ENCODE results near the gene NRBF2. TPM values are rescaled to one million over a fixed set of nuclear protein-coding genes. Genes with fewer than 3 reads are reported as not detected.
"Not testable (repeated sequence)": the region's sequence is repeated elsewhere in the genome, so short reads cannot be mapped to it uniquely, and the experiment has no call there.

Gene NRBF2
- total RNA-seq, 1 experiment from 2014 or later, result 27.8 TPM

DNA sequence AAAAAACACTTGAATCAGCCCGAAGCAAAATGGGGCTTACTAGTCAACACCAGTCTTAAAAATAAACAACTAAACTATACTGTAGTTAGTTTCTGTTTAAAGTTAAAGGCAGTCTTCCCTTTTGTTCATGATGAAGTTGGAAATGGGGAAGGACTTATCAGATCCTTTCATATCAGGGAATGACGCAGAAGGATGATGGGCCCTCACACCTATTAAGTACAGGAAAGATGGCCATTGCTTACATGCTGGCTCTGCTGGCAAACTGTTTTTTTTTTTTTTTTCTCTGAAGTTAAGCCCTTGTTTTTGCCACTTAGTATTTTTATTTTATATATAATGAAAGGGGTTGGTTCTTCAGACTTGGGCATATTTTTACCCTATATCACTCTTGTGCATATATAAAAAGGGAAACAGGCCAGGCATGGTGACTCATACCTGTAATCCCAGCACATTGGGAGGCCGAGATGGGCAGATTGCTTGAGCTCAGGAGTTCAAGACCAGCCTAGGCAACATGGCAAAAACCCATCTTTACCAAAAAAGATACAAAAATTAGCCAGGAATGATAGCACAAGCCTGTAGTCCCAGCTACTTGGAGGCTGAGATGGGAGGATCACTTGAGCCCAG is 16.6 kb upstream of the NRBF2 start:
- no peak for DNase-seq (ENCODE audit: low spot score)

DNA sequence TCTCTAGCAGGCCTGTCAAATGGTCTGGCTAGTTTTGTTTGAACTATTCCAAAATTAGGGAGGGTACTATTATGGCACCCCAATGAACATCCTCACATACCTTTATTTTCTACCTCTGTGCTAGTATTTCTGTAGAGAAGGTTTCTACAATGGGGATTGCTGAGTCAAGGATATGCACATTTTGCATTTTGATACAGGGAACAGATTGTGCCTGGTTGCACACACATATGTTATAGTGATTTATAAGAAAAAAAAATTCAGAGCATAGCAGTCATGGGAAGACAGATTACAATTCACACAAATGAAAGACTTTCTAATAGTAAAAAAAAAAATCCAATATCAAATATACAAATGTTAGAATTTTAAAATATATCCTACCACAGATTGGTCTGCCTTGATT is 14.1 kb upstream of the NRBF2 start:
- DNase-seq (ENCODE audit: low spot score), result no peak

DNA sequence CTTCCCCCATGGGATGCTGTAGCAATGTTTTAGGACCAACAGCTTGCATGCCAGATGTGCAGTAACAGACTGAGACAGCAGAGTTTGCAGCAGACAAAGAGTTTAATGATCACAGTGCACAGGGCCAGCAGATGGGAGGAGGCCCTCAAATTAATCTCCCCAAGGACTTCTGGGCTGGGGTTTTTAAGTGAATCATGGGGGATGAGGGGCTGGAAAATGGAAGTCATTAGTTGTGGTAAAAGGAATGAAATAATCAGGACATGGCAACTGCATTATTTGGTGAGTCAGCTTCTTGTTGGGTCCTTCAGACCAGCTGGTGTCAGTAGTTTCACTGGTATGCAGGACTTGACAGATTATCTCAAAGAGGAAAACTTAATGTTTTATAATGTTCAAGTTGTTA is 12.6 kb upstream of the NRBF2 start:
- DNase-seq (ENCODE audit: low spot score), result peak; percentile 35

DNA sequence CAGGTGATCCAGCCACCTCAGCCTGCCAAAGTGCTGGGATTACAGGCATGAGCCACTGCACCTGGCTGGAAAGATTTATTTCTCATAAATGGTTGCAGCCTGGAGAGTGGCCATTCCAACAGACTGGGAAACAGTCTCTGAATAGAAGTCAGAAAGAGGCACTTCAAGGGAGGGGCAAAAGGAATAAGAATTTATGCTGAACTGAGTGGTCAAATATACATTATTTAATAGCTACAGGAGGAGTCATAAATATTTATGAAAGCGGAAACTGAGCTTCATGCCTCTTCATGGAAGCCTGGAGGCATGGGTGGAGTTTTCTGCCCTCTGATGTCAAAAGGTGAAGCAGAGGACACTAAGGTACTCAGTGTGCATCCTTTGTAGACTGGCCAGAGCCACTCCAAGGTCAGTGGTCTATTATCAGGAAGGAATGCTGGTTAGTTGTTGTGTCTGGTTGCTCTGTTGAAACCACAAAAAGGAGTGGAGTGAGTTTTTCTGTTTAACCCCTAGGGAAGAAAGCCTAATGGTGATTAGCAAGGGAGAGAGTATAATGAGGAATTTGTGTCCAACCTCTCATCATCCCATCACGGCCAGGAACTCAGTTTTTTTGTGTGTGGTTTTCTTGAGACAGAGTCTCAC is 9.3 kb upstream of the NRBF2 start:
- no peak for DNase-seq (ENCODE audit: low spot score)

DNA sequence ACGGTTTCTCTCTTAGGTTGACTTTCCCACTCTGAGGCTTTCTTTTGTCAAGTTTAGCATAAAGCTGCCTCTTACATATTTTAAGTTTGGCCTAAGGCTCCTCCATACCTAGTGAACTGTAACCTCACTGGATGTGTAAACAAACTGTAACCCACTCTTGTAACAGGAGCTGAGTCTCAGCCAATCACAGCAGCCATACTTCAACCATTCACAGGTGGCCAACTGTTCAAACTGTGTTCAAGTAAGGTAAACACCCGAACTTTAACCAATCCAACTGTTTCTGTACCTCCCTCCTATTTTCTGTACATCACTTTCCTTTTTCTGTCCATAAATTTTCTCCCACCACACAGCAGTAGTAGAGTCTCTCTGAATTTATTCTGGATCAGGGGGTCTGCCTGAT is 7.7 kb upstream of the NRBF2 start:
- DNase-seq (ENCODE audit: low spot score), result peak; percentile 14

DNA sequence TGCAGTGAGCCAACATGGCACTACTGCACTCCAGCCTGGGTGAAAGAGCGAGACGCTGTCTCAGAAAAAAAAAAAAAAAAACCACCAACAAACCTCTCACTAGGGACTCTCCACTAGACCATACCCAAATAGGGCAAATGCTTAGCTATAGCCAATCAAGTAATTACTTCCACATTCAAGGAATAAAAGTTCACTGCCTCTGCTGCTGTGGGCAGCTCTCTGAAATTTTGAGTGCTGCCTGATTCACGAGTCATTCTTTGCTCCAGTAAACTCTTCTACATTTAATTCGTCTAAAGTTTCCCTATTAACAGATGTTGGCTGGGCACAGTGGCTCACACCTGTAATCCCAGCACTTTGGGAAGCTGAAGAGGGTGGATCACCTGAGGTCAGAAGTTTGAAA is 4.7 kb upstream of the NRBF2 start:
- no peak for DNase-seq (ENCODE audit: low spot score)

DNA sequence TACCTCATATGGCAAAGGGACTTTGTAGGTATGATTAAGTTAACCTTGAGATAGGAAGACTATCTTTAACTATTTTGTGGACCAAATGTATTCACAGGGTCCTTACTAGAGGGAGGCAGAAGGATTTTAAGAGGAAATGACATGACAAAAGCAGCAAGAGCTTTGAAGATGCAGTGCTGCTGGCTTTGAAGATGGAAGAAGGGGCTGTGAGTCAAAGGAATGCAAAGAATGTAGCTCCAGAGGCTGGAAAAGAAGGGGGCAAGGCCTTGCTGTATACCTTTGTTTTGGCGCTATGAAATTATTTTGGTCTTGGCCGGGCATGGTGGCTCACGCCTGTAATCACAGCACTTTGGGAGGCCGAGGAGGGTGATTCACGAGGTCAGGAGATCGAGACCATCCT is 3.2 kb upstream of the NRBF2 start:
- no peak for DNase-seq (ENCODE audit: low spot score)

DNA sequence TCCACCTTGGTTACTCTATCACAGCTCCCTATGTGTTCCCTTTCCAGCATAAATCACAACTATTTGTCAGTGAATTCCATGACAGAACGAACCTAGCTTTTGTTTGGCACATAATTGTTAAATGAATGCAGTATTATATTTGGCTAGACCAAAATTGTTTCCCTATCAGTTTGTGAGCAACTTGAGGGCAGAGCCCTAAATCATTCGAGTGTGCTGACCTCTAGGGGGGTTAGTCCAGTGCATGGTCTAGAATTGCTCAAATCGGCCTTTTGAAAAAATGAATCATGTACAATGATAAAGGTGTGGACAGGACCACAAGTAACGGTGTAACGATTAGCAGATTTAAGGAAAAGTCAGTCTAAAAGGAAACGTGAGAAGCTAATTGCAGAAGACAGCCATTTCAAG is 475 bp upstream of the NRBF2 start:
- no peak for DNase-seq (ENCODE audit: low spot score)

DNA sequence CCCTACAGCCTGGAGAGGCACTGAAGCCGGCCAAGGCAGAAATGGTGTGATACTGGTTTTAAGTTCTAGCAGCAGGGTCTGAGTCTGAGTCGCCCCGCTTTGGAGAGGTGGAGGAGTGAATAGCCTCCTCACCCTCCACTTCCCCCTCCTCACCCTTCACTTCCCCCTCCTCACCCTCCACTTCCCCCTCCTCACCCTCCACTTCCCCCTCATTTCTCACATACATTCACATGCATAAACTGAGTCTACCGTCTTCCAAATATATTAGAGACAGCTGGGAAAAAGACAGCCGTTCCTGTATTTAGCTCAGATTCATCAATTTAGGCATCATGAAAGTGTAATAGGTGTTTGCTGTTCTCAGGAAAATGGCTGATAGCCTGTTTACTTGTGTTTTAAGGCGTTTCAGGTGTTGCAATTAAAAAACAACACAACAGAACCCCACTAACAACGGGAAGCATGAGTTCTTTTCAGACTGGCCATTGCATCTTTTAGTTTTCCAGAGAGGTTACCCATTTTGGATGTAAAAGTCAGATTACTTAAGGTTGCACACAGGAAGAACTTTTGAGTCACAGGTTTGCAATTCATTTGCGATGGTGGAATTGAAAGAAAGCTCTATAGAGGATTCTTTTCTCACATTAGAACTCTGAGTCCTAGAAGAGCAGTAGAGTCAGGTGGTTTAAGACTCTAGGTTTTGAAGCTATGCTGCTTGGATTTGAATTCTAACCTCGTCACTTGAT is 861 bp downstream of the NRBF2 start:
- no peak for DNase-seq (ENCODE audit: low spot score)

DNA sequence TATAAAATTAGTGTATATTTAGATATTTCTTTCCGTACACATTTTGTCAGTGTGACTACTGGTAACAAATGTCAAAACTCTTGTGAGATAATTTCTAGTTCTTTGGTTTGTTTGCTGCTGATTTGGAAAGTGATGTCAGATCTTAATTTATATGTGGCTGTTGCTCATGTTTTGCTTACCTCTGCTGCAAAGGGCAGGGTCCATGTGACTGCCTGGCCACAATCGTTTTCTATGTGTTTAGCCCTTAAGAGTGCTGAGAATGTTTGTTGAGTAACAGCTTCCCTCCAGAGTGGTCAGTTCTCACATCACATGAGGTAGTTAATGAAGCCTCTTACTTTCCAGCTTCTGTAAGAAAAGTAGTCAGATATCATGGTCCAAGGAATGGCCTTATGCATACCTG is 4.2 kb downstream of the NRBF2 start:
- DNase-seq (ENCODE audit: low spot score), result peak; percentile 52

DNA sequence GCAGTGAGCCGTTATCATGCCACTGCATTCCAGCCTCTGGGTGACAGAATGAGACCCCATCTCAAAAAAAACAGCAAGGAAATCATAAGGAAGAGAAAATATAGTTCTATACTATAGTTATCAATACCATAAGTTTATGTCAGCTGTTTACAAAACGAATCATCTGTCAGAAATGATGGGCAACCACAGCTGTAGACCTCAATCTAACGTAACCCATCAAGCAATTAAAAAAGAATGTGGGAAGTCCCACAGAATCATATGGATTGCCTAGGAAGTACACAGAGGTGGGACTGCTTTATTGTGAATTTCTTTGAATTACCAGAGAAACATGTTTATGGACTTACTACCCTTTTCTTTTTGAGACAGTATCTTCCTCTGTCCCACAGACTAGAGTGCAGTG is 6.9 kb downstream of the NRBF2 start:
- DNase-seq (ENCODE audit: low spot score), result no peak

DNA sequence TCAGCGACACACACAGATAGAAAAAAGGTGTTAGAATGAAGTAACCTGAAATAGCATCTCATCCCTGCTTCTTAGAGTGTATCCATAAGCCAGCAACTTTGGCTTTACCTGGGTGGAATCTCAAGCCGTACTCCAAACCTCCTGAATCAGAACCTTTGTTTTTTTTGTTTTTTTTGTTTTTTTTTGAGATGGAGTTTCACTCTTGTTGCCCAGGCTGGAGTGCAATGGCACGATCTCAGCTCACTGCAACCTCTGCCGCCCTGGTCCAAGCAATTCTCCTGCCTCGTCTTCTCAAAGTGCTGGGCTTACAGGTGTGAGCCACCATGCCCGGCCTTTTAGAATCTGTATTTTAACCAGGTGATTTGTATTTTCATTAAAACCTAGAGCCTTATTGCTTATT is 9.0 kb downstream of the NRBF2 start:
- no peak for DNase-seq (ENCODE audit: low spot score)

DNA sequence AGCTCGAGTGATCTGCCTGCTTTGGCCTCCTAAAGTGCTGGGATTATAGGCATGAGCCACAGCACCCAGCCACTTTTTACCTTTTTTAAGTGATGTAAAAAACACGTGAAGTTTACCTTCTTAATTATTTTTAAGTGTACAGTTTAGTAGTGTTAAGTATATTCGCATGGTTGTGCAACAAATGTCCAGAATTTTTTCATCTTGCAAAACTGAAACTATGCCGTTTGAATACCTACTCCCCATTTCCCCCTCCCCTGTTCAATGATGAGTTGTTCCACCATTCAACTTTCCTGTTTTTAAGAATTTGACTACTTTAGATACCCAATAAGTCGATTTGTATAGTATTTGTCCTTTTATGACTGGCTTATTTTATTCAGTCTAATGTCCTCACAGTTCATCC is 10.9 kb downstream of the NRBF2 start:
- DNase-seq (ENCODE audit: low spot score), result no peak

DNA sequence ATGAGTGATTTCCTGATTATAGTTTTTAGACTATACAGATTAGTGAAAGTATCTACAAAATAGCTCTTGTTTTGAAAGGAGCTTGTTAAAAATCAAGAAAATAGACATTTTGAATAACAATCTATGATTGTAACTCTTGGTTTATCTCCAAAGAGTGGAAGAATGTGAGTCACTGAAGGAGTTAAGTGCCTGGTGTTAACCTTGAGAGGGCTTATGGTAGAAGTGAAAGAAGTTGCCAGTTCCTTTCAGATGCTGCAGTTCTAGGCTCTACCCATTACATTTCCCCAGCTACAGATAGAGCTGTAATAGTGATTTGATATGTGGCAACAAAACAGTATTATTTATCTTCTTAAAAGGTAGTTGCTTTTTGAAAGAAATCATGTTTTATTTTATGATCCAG is 12.7 kb downstream of the NRBF2 start:
- DNase-seq (ENCODE audit: low spot score), result no peak

DNA sequence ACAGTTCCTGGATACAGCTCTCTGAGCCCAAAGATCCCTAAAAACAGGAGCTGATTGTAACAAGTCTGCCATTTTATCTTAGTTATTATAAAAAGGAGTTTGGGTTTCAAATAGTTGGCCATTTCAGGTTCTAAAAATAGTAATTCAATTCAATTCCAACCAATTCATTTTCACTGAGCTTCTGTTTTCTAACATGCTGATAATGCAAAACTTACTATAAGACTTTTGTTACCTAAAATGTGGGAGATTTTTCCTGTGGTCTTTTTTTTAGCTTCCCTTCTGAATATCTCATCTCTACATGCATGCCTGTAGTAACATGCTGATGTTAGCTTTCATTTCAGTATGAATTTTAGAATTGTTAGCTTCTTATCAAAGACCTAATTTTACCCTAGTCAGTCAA is 13.4 kb downstream of the NRBF2 start:
- no peak for DNase-seq (ENCODE audit: low spot score)

DNA sequence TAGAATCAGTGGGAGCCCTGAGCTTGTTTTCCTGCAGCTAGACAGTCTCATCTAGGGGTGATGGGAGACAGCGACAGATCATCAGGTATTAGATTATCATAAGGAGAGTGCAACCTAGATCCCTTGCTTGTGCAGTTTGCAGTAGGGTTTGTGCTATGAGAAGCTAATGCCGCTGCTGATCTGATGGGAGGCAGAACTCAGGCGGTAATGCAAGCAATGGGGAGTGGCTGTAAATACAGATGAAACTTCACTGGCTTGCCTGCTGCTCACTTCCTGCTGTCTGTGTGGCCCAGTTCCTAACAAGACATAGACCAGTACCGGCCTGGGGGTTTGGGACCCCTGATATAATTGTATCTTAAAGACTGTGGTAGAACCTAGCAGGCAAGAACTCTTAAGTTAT is 17.6 kb downstream of the NRBF2 start:
- DNase-seq (ENCODE audit: low spot score), result no peak

DNA sequence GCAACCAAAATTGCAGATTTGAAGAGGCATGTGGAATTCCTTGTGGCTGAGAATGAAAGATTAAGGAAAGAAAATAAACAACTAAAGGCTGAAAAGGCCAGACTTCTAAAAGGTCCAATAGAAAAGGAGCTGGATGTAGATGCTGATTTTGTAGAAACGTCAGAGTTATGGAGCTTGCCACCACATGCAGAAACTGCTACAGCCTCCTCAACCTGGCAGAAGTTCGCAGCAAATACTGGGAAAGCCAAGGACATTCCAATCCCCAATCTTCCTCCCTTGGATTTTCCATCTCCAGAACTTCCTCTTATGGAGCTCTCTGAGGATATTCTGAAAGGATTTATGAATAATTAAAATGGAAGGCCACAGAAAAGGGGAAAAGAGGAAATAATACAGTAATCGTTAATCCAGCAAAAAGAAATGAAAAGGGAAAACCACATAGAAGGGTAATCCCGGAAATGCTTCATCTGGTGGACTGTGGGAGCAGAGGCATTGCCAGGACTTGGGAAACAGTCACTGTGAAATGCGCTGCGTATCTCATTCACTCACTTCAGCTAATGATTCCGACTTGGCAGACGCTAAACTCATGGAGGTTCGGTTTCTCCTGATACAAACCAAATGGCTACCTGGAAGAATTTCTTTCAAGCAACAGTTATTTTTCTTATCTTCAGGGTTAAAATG is 20.9 kb downstream of the NRBF2 start:
- DNase-seq (ENCODE audit: low spot score), result not testable (repeated sequence)

DNA sequence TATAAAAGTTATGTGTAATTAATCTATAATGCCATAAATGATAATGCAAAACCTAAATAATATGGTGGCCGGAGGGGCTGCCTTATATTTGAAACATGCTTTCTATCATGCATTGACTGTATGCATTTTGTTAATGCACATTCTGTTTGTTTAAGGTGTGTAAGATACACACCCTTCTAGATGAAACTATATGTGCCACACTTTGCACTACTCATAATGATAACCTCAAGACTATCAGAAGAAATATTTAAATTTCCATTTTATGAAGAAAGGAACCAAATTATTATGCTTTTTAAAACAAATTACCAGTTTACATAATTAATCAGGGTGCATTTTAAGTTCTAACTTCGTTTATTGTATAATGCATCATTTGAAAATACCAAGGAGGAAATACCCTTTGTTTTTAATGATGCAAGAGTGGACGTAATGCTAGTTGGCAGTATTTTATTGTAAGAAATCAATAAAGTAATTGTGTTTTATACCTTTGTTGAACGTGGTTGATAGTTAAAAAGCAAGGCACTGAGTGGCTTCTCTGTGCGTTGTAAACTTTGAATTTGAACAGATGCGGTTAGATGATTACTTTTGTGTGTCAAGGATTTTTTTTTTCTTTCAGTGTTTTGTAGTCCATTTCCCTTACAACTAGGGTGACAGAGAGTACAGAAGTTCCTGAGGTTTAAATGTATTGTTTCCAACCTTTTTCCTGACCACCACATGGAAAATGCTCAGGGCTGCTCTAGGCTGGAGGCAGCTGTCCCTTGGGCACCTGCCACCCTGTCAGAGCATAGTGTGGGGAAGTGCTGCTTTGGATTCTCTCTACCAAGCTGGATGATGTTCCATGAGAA is 21.6 kb downstream of the NRBF2 start:
- DNase-seq (ENCODE audit: low spot score), result no peak

DNA sequence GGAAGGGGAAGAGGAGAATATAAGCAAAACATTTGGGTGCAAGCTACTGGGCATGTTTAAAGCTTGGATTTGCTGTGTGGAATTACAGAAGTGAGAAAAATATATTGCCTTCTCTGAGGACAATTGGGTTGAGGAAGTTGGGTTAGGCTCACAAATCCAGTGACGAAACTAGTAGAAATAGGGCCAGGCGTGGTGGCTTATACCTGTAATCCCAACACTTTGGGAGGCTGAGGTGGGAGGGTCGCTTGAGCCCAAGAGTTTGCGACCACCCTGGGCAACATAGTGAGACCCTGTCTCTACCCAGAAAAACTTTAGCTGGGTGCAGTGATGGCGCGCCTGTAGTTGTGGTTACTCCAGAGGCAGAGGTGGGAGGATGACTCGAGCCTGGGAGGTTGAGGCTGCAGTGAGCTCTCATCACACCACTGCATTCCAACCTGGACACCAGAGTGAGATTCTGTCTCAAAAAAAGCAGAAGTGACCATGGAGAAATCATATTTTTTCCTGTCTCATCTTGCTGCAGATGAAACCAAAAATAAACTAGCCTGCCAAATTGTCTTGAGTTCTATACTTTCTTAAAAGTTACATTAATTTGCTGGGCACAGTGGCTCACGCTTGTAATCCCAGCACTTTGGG is 22.4 kb downstream of the NRBF2 start:
- no peak for DNase-seq (ENCODE audit: low spot score)

DNA sequence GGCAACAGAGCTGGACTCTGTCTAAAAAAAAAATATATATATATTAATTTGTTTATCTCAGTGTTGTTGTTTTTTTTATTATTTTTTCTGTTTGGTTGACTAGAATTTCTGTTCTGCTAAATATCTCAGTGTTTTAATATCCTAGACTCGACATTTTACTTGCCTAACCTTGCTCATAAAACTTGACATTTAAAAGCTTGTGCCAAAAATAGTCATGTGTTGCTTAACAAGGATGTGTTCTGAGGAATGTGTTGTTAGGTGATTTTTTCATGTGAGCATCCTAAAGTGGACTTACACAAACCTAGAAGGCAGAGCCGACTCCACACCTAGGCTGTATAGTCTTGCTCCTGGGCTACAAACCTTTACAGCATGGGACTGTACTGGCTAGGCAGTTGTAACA is 23.1 kb downstream of the NRBF2 start:
- no peak for DNase-seq (ENCODE audit: low spot score)

DNA sequence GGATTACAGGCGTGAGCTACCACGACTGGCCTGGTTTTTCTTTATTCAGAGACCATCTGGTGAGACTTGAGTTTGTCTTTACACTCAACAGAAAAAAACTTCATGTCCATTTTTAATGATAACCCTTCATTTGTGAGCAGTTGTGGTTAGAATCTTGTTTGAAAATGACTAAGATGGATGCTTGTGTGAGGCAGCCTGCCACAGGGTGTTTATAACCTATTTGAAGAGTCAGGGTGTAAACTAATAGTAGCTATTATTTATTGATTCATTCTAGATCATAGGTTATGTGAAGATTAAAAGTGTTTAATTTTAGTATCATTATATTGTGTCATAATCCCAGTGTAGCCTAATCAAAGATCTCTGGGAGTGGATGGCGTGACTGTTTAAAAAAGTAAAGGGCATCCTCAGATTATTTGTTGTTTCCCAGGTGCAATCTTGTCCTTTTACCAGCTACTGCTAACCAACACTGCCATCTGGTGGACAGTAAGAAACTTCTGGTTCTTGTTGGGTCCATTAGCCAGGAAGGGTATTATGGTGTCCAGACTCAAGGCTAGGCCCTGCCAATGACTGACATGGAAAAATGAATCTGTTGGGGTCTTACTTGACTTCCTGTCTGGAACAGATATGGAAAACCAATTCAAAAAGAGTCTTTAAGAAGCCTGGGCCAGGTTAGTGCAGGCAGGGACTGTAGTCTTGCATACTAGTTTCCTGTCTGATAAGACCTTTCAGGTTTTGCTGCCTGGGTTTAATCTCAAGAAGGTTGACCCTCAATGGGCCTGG is 24.9 kb downstream of the NRBF2 start:
- DNase-seq (ENCODE audit: low spot score), result peak; percentile 87
